ENCODE data around the gene USP24. TPM values are rescaled to one million over a fixed set of nuclear protein-coding genes. Genes with fewer than 3 reads are reported as not detected.

The USP24 gene
- total and polyA plus RNA-seq, 10 of the 15 experiments (the other 5 are each of a cell fraction or from before 2014, with no cell fraction given) = 4.6 to 36.5 (median 25.3) TPM

DNA sequence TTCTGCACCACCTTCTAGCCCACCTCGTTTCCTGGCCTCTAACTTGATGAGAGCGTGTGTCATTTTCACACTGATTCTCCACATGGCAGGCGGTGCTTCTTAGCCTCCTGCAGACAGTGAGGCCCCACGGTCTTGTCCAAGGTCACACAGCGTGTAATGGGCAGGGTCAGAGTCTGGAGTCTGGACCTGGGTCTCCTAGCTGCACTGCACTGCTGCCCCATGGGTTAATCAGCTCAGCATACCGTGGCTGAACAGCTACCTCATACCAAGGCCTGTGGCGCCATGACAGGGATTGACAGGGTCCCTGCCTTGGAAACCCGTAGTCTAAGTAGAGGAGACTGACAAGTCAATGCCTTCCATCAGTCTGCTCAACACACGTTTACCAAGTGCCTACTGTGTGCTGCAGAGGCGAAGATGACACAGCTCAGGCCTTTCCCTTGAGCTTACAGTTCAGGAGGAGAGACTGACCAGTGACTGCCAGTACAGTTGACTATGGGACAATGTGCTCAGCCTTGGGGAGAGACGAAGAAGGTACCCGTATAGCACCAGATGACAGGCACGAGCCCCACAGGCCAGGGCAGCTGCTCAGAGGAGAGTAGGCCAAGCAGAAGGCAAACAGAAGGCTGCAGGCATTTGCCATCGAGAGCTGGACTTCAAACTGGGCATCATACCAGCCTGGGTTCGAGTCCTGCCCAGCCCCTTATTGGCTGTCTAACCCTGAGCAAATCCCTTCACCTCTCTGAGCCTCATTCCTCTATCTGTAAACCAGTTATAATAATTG is 170.4 kb downstream of the USP24 start:
- no peak overlapping the region for H3K4me3 ChIP-seq
- ATAC-seq (no peak), DNase-seq (ENCODE audit: low read depth, low spot score) (no peak), FAIRE-seq (no peak)
- no peaks in the 10 kb centered on the region for H3K36me3 ChIP-seq (ENCODE audit: control insufficient read depth in 2 of 2, insufficient read depth in 2 of 2, low read length in 1 of 2)
- ChIA-PET POLR2A (no interaction called here), RAD21 (ENCODE audit: unreplicated experiment) (no interaction called here), SMC1A (ENCODE audit: uncharacterized antibody, unreplicated experiment) (no interaction called here), CTCF (interaction anchor here (1.3 kb wide), 1 partner anchor 100 kb away, joined by 3 read pairs; no protein-coding TSS in a partner anchor)
- no peaks in the 10 kb centered on the region for H3K79me2 ChIP-seq (ENCODE audit: control insufficient read depth, insufficient read depth, low read length)
- no peaks in the 10 kb centered on the region for H3K4me1 ChIP-seq (ENCODE audit: control insufficient read depth, insufficient read depth, low read length)
- H3K9ac ChIP-seq (ENCODE audit: control insufficient read depth, insufficient read depth, low read length) = no peak overlapping the region
- H4K20me1 ChIP-seq (ENCODE audit: control insufficient read depth, insufficient read depth) = no peaks in the 10 kb centered on the region
- H2AFZ ChIP-seq (ENCODE audit: control insufficient read depth, low read depth, low read length) = no peak overlapping the region
- no TSS peak for BruUV-seq (replicated peaks)
- no peak overlapping the region for H3K4me2 ChIP-seq (ENCODE audit: control insufficient read depth, insufficient read depth)
- in situ Hi-C loops (cut with MboI) = no loop called here
- peaks cover 2 to 8% of the 10 kb centered on the region in 2 experiments; a peak in 2 of 4 replicates for H3K27me3 ChIP-seq (replicated peaks in 1 of 2; ENCODE audit: control insufficient read depth in 2 of 2, insufficient read depth in 2 of 2, low read length in 1 of 2)
- TF ChIP-seq BMI1 (IDR thresholded peaks at IDR 0.05; ENCODE audit: borderline replicate concordance) (no peak), PML (IDR thresholded peaks at IDR 0.05; ENCODE audit: low read length) (no peak), ZBED1 (IDR thresholded peaks at IDR 0.05; ENCODE audit: borderline replicate concordance) (no peak), PRDM15 (CRISPR knock-in tag; IDR thresholded peaks at IDR 0.05) (no peak), POLR2AphosphoS5 (IDR thresholded peaks at IDR 0.05; ENCODE audit: low read length) (no peak), SREBF2 (IDR thresholded peaks at IDR 0.05; ENCODE audit: low read length) (no peak), CEBPZ (IDR thresholded peaks at IDR 0.05; ENCODE audit: low read depth, low read length) (no peak), ZNF274 (IDR thresholded peaks at IDR 0.05; ENCODE audit: insufficient read depth, insufficient read length) (no peak), KAT2A (conservative IDR thresholded peaks at IDR 0.05; ENCODE audit: control insufficient read depth, low read depth, low read length) (no peak), JUNB (IDR thresholded peaks at IDR 0.05) (no peak), SIN3A (IDR thresholded peaks at IDR 0.05; ENCODE audit: low read depth, low read length) (no peak), TCF12 (IDR thresholded peaks at IDR 0.05; ENCODE audit: low read depth, low read length) (no peak), KDM1A (IDR thresholded peaks at IDR 0.05; ENCODE audit: borderline replicate concordance) (no peak)
- intact Hi-C loops (cut with micrococcal nuclease; ENCODE audit: unreplicated experiment) = no loop called here
- no peaks in the 10 kb centered on the region for H3K9me3 ChIP-seq (replicated peaks; ENCODE audit: control insufficient read depth, insufficient read depth, low read length)
- 34% methylated on average over 15 of the region's 15 CpGs for WGBS (ENCODE audit: insufficient coverage, insufficient replicate concordance, low lambda C conversion rate, missing lambda C conversion rate)
- no peak overlapping the region for H3K27ac ChIP-seq (ENCODE audit: control insufficient read depth, insufficient read depth)

Measured in GM12878 (cell line).